Measurements from ENCODE around the gene CDK13.

Gene CDK13

GRCh38 chr7:40008223-40008815 is 58.3 kb downstream of the CDK13 start:
- DNase-seq (ENCODE audit: low spot score), result no peak

- DNase-seq (ENCODE audit: low spot score), result no peak
Observed at GRCh38 chr7:40009301-40009700, 59.2 kb downstream of the CDK13 start.

GRCh38 chr7:40014376-40014775 is 64.3 kb downstream of the CDK13 start:
- DNase-seq (ENCODE audit: low spot score), result no peak

- DNase-seq (ENCODE audit: low spot score), result peak; percentile 41
Observed at GRCh38 chr7:40015790-40016296, 65.8 kb downstream of the CDK13 start.

GRCh38 chr7:40019558-40019957 is 69.5 kb downstream of the CDK13 start:
- no peak for DNase-seq (ENCODE audit: low spot score)

GRCh38 chr7:40024048-40024447 is 74.0 kb downstream of the CDK13 start:
- DNase-seq (ENCODE audit: low spot score), result no peak

GRCh38 chr7:40024841-40025240 is 74.8 kb downstream of the CDK13 start:
- no peak for DNase-seq (ENCODE audit: low spot score)

GRCh38 chr7:40027545-40027944 is 77.5 kb downstream of the CDK13 start:
- DNase-seq (ENCODE audit: low spot score), result no peak

GRCh38 chr7:40033826-40034225 is 83.8 kb downstream of the CDK13 start:
- DNase-seq (ENCODE audit: low spot score), result no peak

GRCh38 chr7:40041456-40041855 is 91.4 kb downstream of the CDK13 start:
- DNase-seq (ENCODE audit: low spot score), result no peak

- DNase-seq (ENCODE audit: low spot score), result no peak
Observed at GRCh38 chr7:40043164-40043563, 93.1 kb downstream of the CDK13 start.

GRCh38 chr7:40047661-40048060 is 97.6 kb downstream of the CDK13 start:
- DNase-seq (ENCODE audit: low spot score), result peak; percentile 63

GRCh38 chr7:40057292-40057691 is 107.2 kb downstream of the CDK13 start:
- DNase-seq (ENCODE audit: low spot score), result no peak

- no peak for DNase-seq (ENCODE audit: low spot score)
Observed at GRCh38 chr7:40058026-40058425, 108.0 kb downstream of the CDK13 start.

GRCh38 chr7:40058636-40059035 is 108.6 kb downstream of the CDK13 start:
- DNase-seq (ENCODE audit: low spot score), result no peak

- DNase-seq (ENCODE audit: low spot score), result no peak
Observed at GRCh38 chr7:40059057-40059456, 109.0 kb downstream of the CDK13 start.

- no peak for DNase-seq (ENCODE audit: low spot score)
Observed at GRCh38 chr7:40072268-40072667, 122.2 kb downstream of the CDK13 start.

- no peak for DNase-seq (ENCODE audit: low spot score)
Observed at GRCh38 chr7:40073239-40073638, 123.2 kb downstream of the CDK13 start.

GRCh38 chr7:40077849-40078248 is 127.8 kb downstream of the CDK13 start:
- no peak for DNase-seq (ENCODE audit: low spot score)

- DNase-seq (ENCODE audit: low spot score), result no peak
Observed at GRCh38 chr7:40092182-40092581, 142.1 kb downstream of the CDK13 start.

GRCh38 chr7:40093631-40094350 is 143.7 kb downstream of the CDK13 start:
- no peak for DNase-seq (ENCODE audit: low spot score)

- DNase-seq (ENCODE audit: low spot score), result no peak
Observed at GRCh38 chr7:40095230-40095629, 145.2 kb downstream of the CDK13 start.

GRCh38 chr7:40095695-40096327 is 145.8 kb downstream of the CDK13 start:
- no peak for DNase-seq (ENCODE audit: low spot score)
